Measurements from ENCODE around the gene ZAR1.

Gene ZAR1

DNA sequence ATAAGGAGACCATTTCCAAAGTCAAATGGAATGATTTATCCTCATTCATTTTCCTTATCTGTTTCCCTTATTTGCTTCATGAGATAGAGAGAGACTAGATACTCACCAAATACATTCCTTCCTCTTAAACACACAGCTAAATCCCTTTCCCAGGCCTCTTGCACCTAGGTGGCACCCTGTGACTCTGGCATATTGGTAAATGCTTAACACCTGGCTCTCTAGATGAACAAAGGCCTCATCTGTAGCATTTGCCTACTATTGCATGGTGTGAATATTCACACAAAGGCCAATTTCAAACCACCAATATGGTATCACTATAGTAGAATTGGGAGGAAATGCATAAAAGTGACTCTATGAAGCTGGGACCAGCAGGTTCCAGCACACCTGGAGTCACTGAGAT, 29.1 kb upstream of the ZAR1 start:
- H3K4me3 ChIP-seq (ENCODE audit: low read depth, low read length): no peak overlapping the region
- DNase-seq (ENCODE audit: low read depth): no peak
- TF ChIP-seq, protein P1, sequence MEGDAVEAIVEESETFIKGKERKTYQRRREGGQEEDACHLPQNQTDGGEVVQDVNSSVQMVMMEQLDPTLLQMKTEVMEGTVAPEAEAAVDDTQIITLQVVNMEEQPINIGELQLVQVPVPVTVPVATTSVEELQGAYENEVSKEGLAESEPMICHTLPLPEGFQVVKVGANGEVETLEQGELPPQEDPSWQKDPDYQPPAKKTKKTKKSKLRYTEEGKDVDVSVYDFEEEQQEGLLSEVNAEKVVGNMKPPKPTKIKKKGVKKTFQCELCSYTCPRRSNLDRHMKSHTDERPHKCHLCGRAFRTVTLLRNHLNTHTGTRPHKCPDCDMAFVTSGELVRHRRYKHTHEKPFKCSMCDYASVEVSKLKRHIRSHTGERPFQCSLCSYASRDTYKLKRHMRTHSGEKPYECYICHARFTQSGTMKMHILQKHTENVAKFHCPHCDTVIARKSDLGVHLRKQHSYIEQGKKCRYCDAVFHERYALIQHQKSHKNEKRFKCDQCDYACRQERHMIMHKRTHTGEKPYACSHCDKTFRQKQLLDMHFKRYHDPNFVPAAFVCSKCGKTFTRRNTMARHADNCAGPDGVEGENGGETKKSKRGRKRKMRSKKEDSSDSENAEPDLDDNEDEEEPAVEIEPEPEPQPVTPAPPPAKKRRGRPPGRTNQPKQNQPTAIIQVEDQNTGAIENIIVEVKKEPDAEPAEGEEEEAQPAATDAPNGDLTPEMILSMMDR (conservative IDR thresholded peaks at IDR 0.05; ENCODE audit: low read depth, low read length): no peak

DNA sequence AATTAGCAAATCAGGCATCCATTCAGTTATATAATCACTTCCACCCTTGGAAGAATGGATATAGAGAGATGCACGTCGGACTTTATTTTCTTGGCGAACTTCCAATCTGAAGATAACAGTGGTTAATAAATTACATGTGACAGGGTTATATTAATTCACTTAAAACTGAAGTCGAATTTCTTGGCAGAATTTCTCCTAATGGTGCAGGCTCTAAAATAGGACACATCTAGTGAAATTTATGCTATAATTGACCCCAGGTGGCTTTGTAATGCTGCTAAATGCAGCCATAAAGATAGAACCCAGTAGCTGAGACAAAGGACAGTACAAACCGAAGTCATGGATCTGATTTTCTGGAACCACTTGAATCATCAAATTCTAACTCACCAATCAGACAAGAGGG, 27.7 kb upstream of the ZAR1 start:
- DNase-seq (ENCODE audit: low read depth): no peak
- TF ChIP-seq, protein P1 (conservative IDR thresholded peaks at IDR 0.05; ENCODE audit: low read depth, low read length): no peak
- no peak overlapping the region for H3K4me3 ChIP-seq (ENCODE audit: low read depth, low read length)

DNA sequence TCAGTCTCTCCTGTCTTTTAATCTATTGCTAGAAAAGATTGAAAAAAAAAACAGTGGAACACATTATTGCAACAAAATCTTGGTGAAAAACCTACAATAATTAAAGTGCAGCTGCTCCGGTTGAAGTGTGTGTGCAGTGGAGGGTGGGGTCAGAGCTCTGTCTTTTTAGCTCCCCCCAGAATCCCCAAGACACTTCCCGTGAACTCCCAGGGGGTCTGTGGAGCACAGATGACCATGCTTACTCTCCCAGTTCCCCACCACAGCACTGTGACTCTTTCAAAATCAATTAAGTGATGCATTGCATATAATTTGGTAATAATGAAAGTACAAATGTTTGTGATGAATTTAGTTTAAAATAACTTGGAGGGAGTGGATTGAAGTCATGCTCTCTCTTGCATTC, 22.6 kb upstream of the ZAR1 start:
- TF ChIP-seq, protein P1 (conservative IDR thresholded peaks at IDR 0.05; ENCODE audit: low read depth, low read length): no peak
- no peak overlapping the region for H3K4me3 ChIP-seq (ENCODE audit: low read depth, low read length)
- no peak for DNase-seq (ENCODE audit: low read depth)

DNA sequence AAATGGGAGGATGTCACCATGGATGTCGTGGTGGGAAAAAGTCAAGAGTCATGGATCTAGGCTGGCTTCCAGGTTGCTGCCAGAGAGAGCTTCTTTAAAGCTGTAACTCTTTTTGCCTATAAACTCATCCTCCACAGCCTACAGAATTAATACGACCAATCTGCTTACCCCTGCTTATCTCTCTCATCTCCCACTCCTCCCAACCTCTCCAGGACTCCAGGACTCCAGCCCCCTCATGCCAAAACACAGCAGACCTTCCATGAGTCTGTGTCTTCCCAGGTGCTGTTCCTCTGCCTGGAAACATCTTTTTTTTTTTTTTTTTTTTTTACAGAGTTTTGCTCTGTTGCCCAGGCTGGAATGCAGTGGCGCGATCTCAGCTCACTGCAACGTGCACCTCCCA, 22.2 kb upstream of the ZAR1 start:
- no peak overlapping the region for H3K4me3 ChIP-seq (ENCODE audit: low read depth, low read length)
- TF ChIP-seq, protein P1 (conservative IDR thresholded peaks at IDR 0.05; ENCODE audit: low read depth, low read length): no peak
- no peak for DNase-seq (ENCODE audit: low read depth)

DNA sequence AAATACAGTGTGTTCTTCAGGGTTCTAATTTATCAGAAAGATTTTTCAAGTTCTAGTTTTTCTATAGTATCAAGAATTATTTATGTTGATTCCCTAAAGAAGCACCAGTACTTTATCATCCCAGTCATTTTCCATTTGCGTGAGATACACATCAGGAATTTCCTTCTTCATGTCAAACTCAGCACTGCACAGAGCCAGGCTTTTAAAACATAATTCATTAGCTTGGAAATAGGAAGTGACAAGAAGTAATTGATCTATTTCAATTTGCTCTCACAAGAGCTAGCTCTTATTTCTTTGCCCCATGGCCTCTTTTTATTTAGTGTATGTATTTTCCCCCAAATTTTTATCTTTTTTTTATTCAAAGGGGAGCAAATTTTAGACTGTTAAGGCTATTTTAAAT, 19.9 kb upstream of the ZAR1 start:
- DNase-seq (ENCODE audit: low read depth): no peak
- TF ChIP-seq, protein P1 (conservative IDR thresholded peaks at IDR 0.05; ENCODE audit: low read depth, low read length): no peak
- H3K4me3 ChIP-seq (ENCODE audit: low read depth, low read length): no peak overlapping the region

DNA sequence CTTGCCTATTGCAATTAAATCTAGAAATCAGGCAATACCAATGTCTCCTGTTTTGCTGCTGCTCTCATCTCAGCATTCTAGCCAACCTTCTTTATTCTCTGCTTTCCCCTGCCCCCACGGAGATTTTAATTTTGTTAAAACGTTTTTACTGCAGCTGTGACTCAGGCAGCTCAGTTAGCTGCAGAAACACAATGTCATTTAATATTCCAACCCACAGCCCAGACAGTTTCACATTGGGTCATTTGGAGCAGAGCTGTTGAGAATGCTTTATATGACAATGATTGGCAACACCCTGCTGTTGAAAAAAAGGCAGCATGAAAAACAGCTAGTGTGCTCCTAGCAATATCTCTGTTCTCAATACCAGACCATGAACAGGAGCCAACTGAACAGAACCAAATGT, 19.5 kb upstream of the ZAR1 start:
- DNase-seq (ENCODE audit: low read depth): no peak
- no peak overlapping the region for H3K4me3 ChIP-seq (ENCODE audit: low read depth, low read length)
- TF ChIP-seq, protein P1 (conservative IDR thresholded peaks at IDR 0.05; ENCODE audit: low read depth, low read length): no peak

DNA sequence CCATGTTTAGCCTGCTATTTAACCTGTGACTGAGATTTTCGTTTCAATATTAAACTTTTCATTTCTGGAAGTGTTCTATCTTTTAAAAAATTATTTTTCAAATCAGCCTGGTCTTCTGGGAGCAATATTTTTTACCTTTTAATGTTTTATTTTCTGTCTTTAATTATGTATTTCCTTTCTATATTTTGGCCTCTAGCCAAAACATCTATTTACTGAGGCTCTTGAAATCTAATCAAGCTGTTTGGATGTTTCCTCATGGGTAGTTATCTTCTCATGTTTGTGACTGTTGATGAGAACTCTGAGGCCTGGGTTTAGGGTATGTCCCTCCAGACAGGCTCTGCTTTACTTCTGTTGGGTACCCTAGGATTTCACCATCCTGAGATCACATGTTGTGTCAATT, 17.3 kb upstream of the ZAR1 start:
- no peak overlapping the region for H3K4me3 ChIP-seq (ENCODE audit: low read depth, low read length)
- DNase-seq (ENCODE audit: low read depth): no peak
- TF ChIP-seq, protein P1 (conservative IDR thresholded peaks at IDR 0.05; ENCODE audit: low read depth, low read length): no peak

All from choroid plexus epithelial cell (primary cell).